Measurements from ENCODE around the gene LOXHD1. TPM values are rescaled to one million over a fixed set of nuclear protein-coding genes. Genes with fewer than 3 reads are reported as not detected.
A peak's percentile ranks its signal among the peaks of the same experiment; 100 is the strongest.

LOXHD1 gene
- total RNA-seq, 3 donors from 2014 or later (not counting 1 experiment from before 2014, with no cell fraction given) = 0.11 to 0.48 (median 0.14) TPM

GRCh38 chr18:46696268-46696667 lies 39.2 kb upstream of the LOXHD1 start:
- DNase-seq (no peak), ATAC-seq (peak in 1 of 3 donors; percentile 34)
- intact Hi-C loops (cut with micrococcal nuclease) = no loop called here
- no peak overlapping the region for H3K4me3 Mint-ChIP-seq
- Histone ChIP-seq H3K4me3 (ENCODE audit: low read length) (no peak overlapping the region), H3K9me3 (ENCODE audit: control insufficient read depth, insufficient read depth, low read length) (no peaks in the 10 kb centered on the region), H3K27me3 (ENCODE audit: control insufficient read depth, insufficient read depth, low read length) (no peaks in the 10 kb centered on the region), H3K4me1 (ENCODE audit: control insufficient read depth, insufficient read depth, low read length) (no peaks in the 10 kb centered on the region), H3K36me3 (ENCODE audit: control insufficient read depth, insufficient read depth, low read length) (no peaks in the 10 kb centered on the region), H3K27ac (ENCODE audit: low read length) (no peak overlapping the region)
- TF ChIP-seq CTCF (IDR thresholded peaks at IDR 0.05) = no peak
- peaks cover 0 to 6% of the 10 kb centered on the region in 2 donors for H3K9me3 Mint-ChIP-seq
- H3K36me3 Mint-ChIP-seq = no peaks in the 10 kb centered on the region
- WGBS (ENCODE audit: insufficient coverage) = 83% methylated on average over 3 of the region's 3 CpGs
- no peak overlapping the region for H3K27ac Mint-ChIP-seq
- H3K27me3 Mint-ChIP-seq (ENCODE audit: low read depth in 2 of 2) = peaks cover 9 to 33% of the 10 kb centered on the region in 2 donors
- no peaks in the 10 kb centered on the region for H3K4me1 Mint-ChIP-seq

DNA sequence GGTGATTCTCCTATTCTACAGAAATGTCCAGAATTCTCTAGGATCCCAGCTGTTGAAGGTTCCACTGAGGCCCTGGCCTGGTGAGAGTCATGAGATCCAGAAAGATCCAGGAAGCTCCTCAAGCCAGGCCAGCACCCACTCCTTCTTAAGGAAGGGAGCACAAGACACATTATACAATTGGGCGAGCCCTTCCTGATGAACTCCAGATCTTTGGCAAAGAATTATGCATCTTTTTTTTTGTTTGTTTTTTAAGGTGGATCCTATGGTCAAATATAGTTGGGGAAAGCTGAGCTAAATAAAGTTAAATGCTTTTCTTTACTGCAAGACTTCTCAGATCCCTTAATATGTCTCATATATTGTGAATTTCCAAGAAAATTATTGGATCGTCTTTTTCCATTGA lies 37.0 kb upstream of the LOXHD1 start:
- Histone ChIP-seq H3K36me3 (ENCODE audit: control insufficient read depth, insufficient read depth, low read length) (no peaks in the 10 kb centered on the region), H3K27me3 (ENCODE audit: control insufficient read depth, insufficient read depth, low read length) (no peaks in the 10 kb centered on the region), H3K9me3 (ENCODE audit: control insufficient read depth, insufficient read depth, low read length) (no peaks in the 10 kb centered on the region), H3K27ac (ENCODE audit: low read length) (no peak overlapping the region), H3K4me1 (ENCODE audit: control insufficient read depth, insufficient read depth, low read length) (no peaks in the 10 kb centered on the region), H3K4me3 (ENCODE audit: low read length) (no peak overlapping the region)
- intact Hi-C loops (cut with micrococcal nuclease) = no loop called here
- peaks cover 9 to 33% of the 10 kb centered on the region in 2 donors for H3K27me3 Mint-ChIP-seq (ENCODE audit: low read depth in 2 of 2)
- no peaks in the 10 kb centered on the region for H3K4me1 Mint-ChIP-seq
- no peak for ATAC-seq
- DNase-seq = no peak
- no peaks in the 10 kb centered on the region for H3K36me3 Mint-ChIP-seq
- H3K27ac Mint-ChIP-seq = no peak overlapping the region
- H3K4me3 Mint-ChIP-seq = no peak overlapping the region
- 92% methylated on average over 1 of the region's 2 CpGs for WGBS (ENCODE audit: insufficient coverage)
- no peak for TF ChIP-seq CTCF (IDR thresholded peaks at IDR 0.05)
- peaks cover 0 to 6% of the 10 kb centered on the region in 2 donors for H3K9me3 Mint-ChIP-seq

- no peaks in the 10 kb centered on the region for H3K4me1 ChIP-seq (ENCODE audit: control insufficient read depth, insufficient read depth, low read length)
- DNase-seq = no peak
- intact Hi-C loops (cut with micrococcal nuclease) = no loop called here
- H3K9me3 ChIP-seq (ENCODE audit: control insufficient read depth, insufficient read depth, low read length) = no peaks in the 10 kb centered on the region
- peaks cover 0 to 9% of the 10 kb centered on the region in 2 donors for H3K27me3 Mint-ChIP-seq (ENCODE audit: low read depth in 2 of 2)
- no peak overlapping the region for H3K4me3 ChIP-seq (ENCODE audit: low read length)
- ATAC-seq = peak in 1 of 3 donors; percentile 25
- no peak for TF ChIP-seq CTCF (IDR thresholded peaks at IDR 0.05)
- H3K4me3 Mint-ChIP-seq = no peak overlapping the region
- H3K9me3 Mint-ChIP-seq = no peaks in the 10 kb centered on the region
- H3K4me1 Mint-ChIP-seq = no peaks in the 10 kb centered on the region
- H3K36me3 Mint-ChIP-seq = no peaks in the 10 kb centered on the region
- H3K27me3 ChIP-seq (ENCODE audit: control insufficient read depth, insufficient read depth, low read length) = no peaks in the 10 kb centered on the region
- H3K27ac Mint-ChIP-seq = no peak overlapping the region
- H3K27ac ChIP-seq (ENCODE audit: low read length) = no peak overlapping the region
- 87% methylated on average over 12 of the region's 12 CpGs for WGBS (ENCODE audit: insufficient coverage)
- H3K36me3 ChIP-seq (ENCODE audit: control insufficient read depth, insufficient read depth, low read length) = no peaks in the 10 kb centered on the region
These were observed 32.0 kb upstream of the LOXHD1 start for GRCh38 chr18:46688853-46689525.

- H3K27ac ChIP-seq (ENCODE audit: low read length) = no peak overlapping the region
- Mint-ChIP-seq H3K4me3 (no peak overlapping the region), H3K27ac (no peak overlapping the region), H3K36me3 (no peaks in the 10 kb centered on the region), H3K9me3 (no peaks in the 10 kb centered on the region), H3K4me1 (no peaks in the 10 kb centered on the region), H3K27me3 (ENCODE audit: low read depth in 2 of 2) (peaks cover 0 to 11% of the 10 kb centered on the region in 2 donors)
- H3K27me3 ChIP-seq (ENCODE audit: control insufficient read depth, insufficient read depth, low read length) = no peaks in the 10 kb centered on the region
- TF ChIP-seq CTCF (IDR thresholded peaks at IDR 0.05) = no peak
- intact Hi-C loops (cut with micrococcal nuclease) = no loop called here
- H3K36me3 ChIP-seq (ENCODE audit: control insufficient read depth, insufficient read depth, low read length) = no peaks in the 10 kb centered on the region
- no peaks in the 10 kb centered on the region for H3K9me3 ChIP-seq (ENCODE audit: control insufficient read depth, insufficient read depth, low read length)
- no peaks in the 10 kb centered on the region for H3K4me1 ChIP-seq (ENCODE audit: control insufficient read depth, insufficient read depth, low read length)
- 98% methylated on average over 8 of the region's 9 CpGs for WGBS (ENCODE audit: insufficient coverage)
- no peak for DNase-seq
- H3K4me3 ChIP-seq (ENCODE audit: low read length) = no peak overlapping the region
- no peak for ATAC-seq
These were observed 29.2 kb upstream of the LOXHD1 start for GRCh38 chr18:46686186-46686585.
